ENCODE measurements around the gene UPK3A. TPM values are rescaled to one million over a fixed set of nuclear protein-coding genes. Genes with fewer than 3 reads are reported as not detected.

The UPK3A gene
- total and polyA plus RNA-seq, 2 of the 13 experiments (the other 11 are each of a cell fraction or from before 2014, with no cell fraction given), result 10.5 to 13.8 TPM

- Histone ChIP-seq H3K79me2 (ENCODE audit: insufficient read depth, low read length) (peaks cover 8% of the 10 kb centered on the region), H3K4me3 (replicated peaks in 1 of 3; ENCODE audit: insufficient read depth in 1 of 3, low read depth in 2 of 3, low read length in 3 of 3) (no peak overlapping the region; a peak in 1 of 6 replicates), H3K36me3 (replicated peaks in 1 of 2; ENCODE audit: control insufficient read depth in 1 of 2, insufficient read depth in 2 of 2, low read length in 2 of 2) (peaks cover 2 to 6% of the 10 kb centered on the region in 2 experiments; a peak in 2 of 5 replicates), H4K20me1 (ENCODE audit: insufficient read depth, low read length) (0 out of 2 replicates have a peak, but pooled peaks cover 5% of the 10 kb centered on the region), H3K4me2 (ENCODE audit: low read depth, low read length) (peak overlapping the region; percentile 54; the same call in 1 of the 2 replicates), H3K9me3 (ENCODE audit: low read length) (no peaks in the 10 kb centered on the region), H3K27me3 (ENCODE audit: control insufficient read depth in 1 of 2, insufficient read depth in 2 of 2, low read length in 2 of 2) (no peaks in the 10 kb centered on the region), H2AFZ (ENCODE audit: low read length) (peak overlapping the region; percentile 11), H3K27ac (ENCODE audit: extremely low read length, insufficient read depth, low read length) (no peak overlapping the region), H3K4me1 (ENCODE audit: insufficient read depth, low read length) (peaks cover 84% of the 10 kb centered on the region), H3K9ac (ENCODE audit: insufficient read depth, low read depth, low read length) (peak overlapping the region; percentile 32; the same call in 1 of the 2 replicates)
- DNase-seq (ENCODE audit: low spot score) (peak; percentile 57), ATAC-seq (no peak), FAIRE-seq (no peak)
- in situ Hi-C loops (cut with HindIII; ENCODE audit: extremely low pct_ligation_motif_present, low pct_unique_long_range_greater_than_20kb) (loop anchor here (10.0 kb wide), 1 partner anchor 78 kb away; the partner anchor contains the start of gene NUP50), intact Hi-C loops (cut with micrococcal nuclease; ENCODE audit: unreplicated experiment) (no loop called here)
- ChIA-PET POLR2A (no interaction called here), CTCF (ENCODE audit: low intra/inter-chr PET ratio, low total read pairs) (no interaction called here)
- 23% methylated on average over 5 of the region's 7 CpGs for WGBS (ENCODE audit: low lambda C conversion rate)
- no TSS peak for BruUV-seq (replicated peaks)
- TF ChIP-seq TFE3 (CRISPR knock-in tag; IDR thresholded peaks at IDR 0.05) (peak; percentile 67; the same call in 1 of the 2 replicates), GATAD2A (CRISPR knock-in tag; IDR thresholded peaks at IDR 0.05) (peak; percentile 17; the same call in 1 of the 2 replicates), MXI1 (IDR thresholded peaks at IDR 0.05; ENCODE audit: borderline replicate concordance, low read depth, low read length) (0 out of 3 replicates have a peak, but pooled peaks have one; percentile 27), ZNF615 (CRISPR knock-in tag; IDR thresholded peaks at IDR 0.05; ENCODE audit: borderline replicate concordance) (no peak), ZNF687 (CRISPR knock-in tag; IDR thresholded peaks at IDR 0.05) (peak; percentile 49; the same call in 1 of the 2 replicates), ZZZ3 (CRISPR knock-in tag; IDR thresholded peaks at IDR 0.05; ENCODE audit: borderline replicate concordance) (no peak), ZNF644 (CRISPR knock-in tag; IDR thresholded peaks at IDR 0.05; ENCODE audit: low read depth) (0 out of 2 replicates have a peak, but pooled peaks have one; percentile 46), CTCF (CRISPR knock-in tag; IDR thresholded peaks at IDR 0.05) (peak; percentile 56), U2AF1 (optimal IDR thresholded peaks at IDR 0.05; ENCODE audit: low read depth, low read length) (no peak), GATAD1 (CRISPR knock-in tag; IDR thresholded peaks at IDR 0.05) (0 out of 2 replicates have a peak, but pooled peaks have one; percentile 13), ZNF746 (CRISPR knock-in tag; IDR thresholded peaks at IDR 0.05) (no peak), ZNF253 (CRISPR knock-in tag; IDR thresholded peaks at IDR 0.05; ENCODE audit: borderline replicate concordance) (no peak), SOX5 (CRISPR knock-in tag; IDR thresholded peaks at IDR 0.05; ENCODE audit: borderline replicate concordance) (0 out of 2 replicates have a peak, but pooled peaks have one; percentile 6), ATF4 (CRISPR knock-in tag; IDR thresholded peaks at IDR 0.05) (0 out of 4 replicates have a peak, but pooled peaks of 1 of the 2 experiments have one; percentile 19), ZNF263 (CRISPR knock-in tag; IDR thresholded peaks at IDR 0.05) (peak; percentile 72), MED1 (CRISPR knock-in tag; IDR thresholded peaks at IDR 0.05) (0 out of 2 replicates have a peak, but pooled peaks have one; percentile 22)
Measured at GRCh38 chr22:45242778-45243191, 42.0 kb upstream of the UPK3A start.
